Common myeloid progenitor, CD34-positive (primary cell): ENCODE measurements around the gene STRIT1.

Experiments used
- CTCF ChIA-PET: fragments of 350-600 bp; sonication (Branson Sonifier 250); formaldehyde crosslinking; loops from one replicate; lab custom pipeline; 2021; ENCODE audit warnings: antibody characterized with exemption; lab: Charles Lee
- POLR2A ChIA-PET: fragments of 350-600 bp; sonication (Branson Sonifier 250); formaldehyde crosslinking; loops from one replicate; lab custom pipeline; 2021; ENCODE audit warnings: antibody characterized with exemption; lab: Charles Lee
- DNase-seq, 3 donors: peaks; one replicate each; pipeline versions ENCODE4 v3.0.0 to v3.0.0-alpha.2; 2013
- H3K27ac ChIP-seq, 2 experiments: 1 replicate in 1 of 2; 2 replicates in 1 of 2; pipeline ENCODE4 v1.7.0; 2013; ENCODE audit warnings: inconsistent platforms in 2 of 2, low read length in 2 of 2, mild to moderate bottlenecking in 2 of 2, low read depth in 1 of 2, moderate library complexity in 1 of 2; ENCODE audit not compliant: severe bottlenecking in 2 of 2, insufficient read depth in 1 of 2, poor library complexity in 1 of 2
- H3K27me3 ChIP-seq, 5 experiments: replicated peaks in 2 of 5; 1 replicate in 3 of 5; 2 replicates in 2 of 5; pipeline versions ENCODE4 v1.6.1 to v1.7.0; 2013; ENCODE audit warnings: low read length in 4 of 5, mild to moderate bottlenecking in 2 of 5, moderate library complexity in 2 of 5, inconsistent platforms in 1 of 5; ENCODE audit not compliant: insufficient read depth in 5 of 5, control insufficient read depth in 4 of 5
- H3K36me3 ChIP-seq, 4 experiments: 1 replicate in 2 of 4; 2 replicates in 2 of 4; pipeline versions ENCODE4 v1.6.1 to v1.7.0; 2013; ENCODE audit warnings: low read length in 3 of 4, control low read depth in 1 of 4, mild to moderate bottlenecking in 1 of 4; ENCODE audit not compliant: control insufficient read depth in 4 of 4, insufficient read depth in 4 of 4
- H3K4me1 ChIP-seq, 4 experiments: 1 replicate in 3 of 4; 2 replicates in 1 of 4; pipeline versions ENCODE4 v1.6.1 to v1.7.1; 2013; ENCODE audit warnings: low read length in 3 of 4, mild to moderate bottlenecking in 3 of 4, control low read depth in 1 of 4, inconsistent platforms in 1 of 4, moderate library complexity in 1 of 4; ENCODE audit not compliant: control insufficient read depth in 4 of 4, insufficient read depth in 4 of 4; ENCODE audit errors: control extremely low read depth in 1 of 4
- H3K4me3 ChIP-seq, 7 experiments: 1 replicate in 4 of 7; 2 replicates in 3 of 7; pipeline versions ENCODE4 v1.5.1 to v1.7.0; 2013; ENCODE audit warnings: mild to moderate bottlenecking in 7 of 7, low read length in 6 of 7, moderate library complexity in 6 of 7, inconsistent platforms in 2 of 7, low read depth in 2 of 7, control low read depth in 1 of 7; ENCODE audit not compliant: insufficient read depth in 4 of 7, control insufficient read depth in 1 of 7; ENCODE audit errors: extremely low read depth in 1 of 7
- H3K9me3 ChIP-seq, 5 experiments: 1 replicate in 4 of 5; 2 replicates in 1 of 5; pipeline versions ENCODE4 v1.6.1 to v1.7.1; 2013; ENCODE audit warnings: low read length in 4 of 5, mild to moderate bottlenecking in 2 of 5, inconsistent platforms in 1 of 5, low read depth in 1 of 5, moderate library complexity in 1 of 5; ENCODE audit not compliant: control insufficient read depth in 4 of 5, insufficient read depth in 2 of 5; ENCODE audit errors: control extremely low read depth in 1 of 5
- WGBS: methylation state at CpG from one replicate; pipeline ENCODE4 v1.1.5; 2013; ENCODE audit not compliant: insufficient coverage; 5-methylcytosine and 5-hydroxymethylcytosine counted together

Gene STRIT1

GRCh38 chr3:155332716-155333115 lies 39.2 kb upstream of the STRIT1 start:
- H3K4me3 ChIP-seq: no peak overlapping the region
- no peaks in the 10 kb centered on the region for H3K36me3 ChIP-seq
- ChIA-PET POLR2A (no interaction called here), CTCF (interaction anchor here (2.2 kb wide), 1 partner anchor 10 kb away, joined by 8 read pairs; no protein-coding TSS in a partner anchor)
- no peak for DNase-seq
- H3K27ac ChIP-seq: no peak overlapping the region
- H3K27me3 ChIP-seq: no peaks in the 10 kb centered on the region
- H3K4me1 ChIP-seq: peaks cover 29 to 68% (median 47%) of the 10 kb centered on the region in 4 experiments
- no peaks in the 10 kb centered on the region for H3K9me3 ChIP-seq
- WGBS: 96% methylated on average over 3 of the region's 4 CpGs

DNA sequence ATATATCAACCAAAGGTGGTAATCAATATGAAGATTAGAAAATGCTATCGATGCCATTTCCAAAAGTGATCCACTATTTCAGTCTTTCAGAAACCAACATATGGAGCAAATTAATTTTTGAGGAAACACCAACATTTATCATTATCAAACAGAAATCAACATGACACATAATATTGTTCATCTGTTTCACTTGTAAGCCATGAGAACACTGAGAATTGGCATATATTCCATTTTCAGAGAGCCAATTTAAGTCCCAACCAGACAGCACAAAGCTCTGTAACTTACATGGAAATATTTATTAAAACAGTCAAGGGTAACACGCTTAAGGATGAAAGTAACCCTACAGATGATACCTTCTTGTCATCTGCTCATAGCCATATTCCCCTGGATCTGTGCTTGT lies 37.6 kb upstream of the STRIT1 start:
- no peak overlapping the region for H3K27ac ChIP-seq
- POLR2A ChIA-PET: no interaction called here
- CTCF ChIA-PET: interaction anchor here (0.8 to 1.2 kb wide), 3 partner anchors 9 to 16 kb away, joined by 3 to 6 read pairs (median 3); no protein-coding TSS in a partner anchor
- H3K9me3 ChIP-seq: no peaks in the 10 kb centered on the region
- H3K27me3 ChIP-seq: no peaks in the 10 kb centered on the region
- WGBS: 100% methylated on average over 1 of the region's 2 CpGs
- peaks cover 27 to 70% (median 45%) of the 10 kb centered on the region in 4 experiments for H3K4me1 ChIP-seq
- H3K36me3 ChIP-seq: no peaks in the 10 kb centered on the region
- DNase-seq: peak in 1 of 3 donors; percentile 22
- H3K4me3 ChIP-seq: no peak overlapping the region

DNA sequence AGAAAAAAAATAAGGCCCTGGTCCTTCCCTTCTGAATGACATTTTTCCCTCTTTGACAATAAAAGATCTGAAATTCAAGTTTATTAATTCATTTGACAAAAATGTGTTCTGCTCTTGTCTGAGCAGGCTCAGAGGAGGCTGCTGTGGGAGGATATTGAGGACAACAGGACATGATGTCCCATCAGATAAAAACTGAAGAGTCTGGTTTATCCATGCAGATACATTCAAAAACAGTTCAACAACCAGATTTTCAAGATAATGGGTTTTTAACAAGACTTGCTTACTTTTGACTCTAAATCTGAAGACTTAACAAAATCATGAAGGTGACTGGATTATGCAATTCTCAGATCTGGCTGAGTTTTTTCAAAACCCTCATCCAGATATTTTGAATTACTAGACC lies 36.9 kb upstream of the STRIT1 start:
- ChIA-PET CTCF (no interaction called here), POLR2A (no interaction called here)
- Histone ChIP-seq H3K4me1 (peaks cover 22 to 66% (median 41%) of the 10 kb centered on the region in 4 experiments), H3K9me3 (no peaks in the 10 kb centered on the region), H3K27me3 (no peaks in the 10 kb centered on the region), H3K36me3 (no peaks in the 10 kb centered on the region), H3K27ac (no peak overlapping the region), H3K4me3 (no peak overlapping the region)
- no peak for DNase-seq

GRCh38 chr3:155329513-155330048 lies 36.1 kb upstream of the STRIT1 start:
- ChIA-PET CTCF (no interaction called here), POLR2A (no interaction called here)
- 96% methylated on average over 6 of the region's 6 CpGs for WGBS
- no peaks in the 10 kb centered on the region for H3K36me3 ChIP-seq
- no peaks in the 10 kb centered on the region for H3K9me3 ChIP-seq
- peaks cover 17 to 58% (median 36%) of the 10 kb centered on the region in 4 experiments for H3K4me1 ChIP-seq
- H3K4me3 ChIP-seq: no peak overlapping the region
- H3K27me3 ChIP-seq: no peaks in the 10 kb centered on the region
- DNase-seq: no peak
- H3K27ac ChIP-seq: no peak overlapping the region

- peaks cover 7 to 42% (median 23%) of the 10 kb centered on the region in 4 experiments for H3K4me1 ChIP-seq
- DNase-seq: no peak
- 100% methylated on average over 1 of the region's 2 CpGs for WGBS
- H3K36me3 ChIP-seq: no peaks in the 10 kb centered on the region
- H3K9me3 ChIP-seq: no peaks in the 10 kb centered on the region
- no peak overlapping the region for H3K4me3 ChIP-seq
- no peaks in the 10 kb centered on the region for H3K27me3 ChIP-seq
- POLR2A ChIA-PET: no interaction called here
- H3K27ac ChIP-seq: no peak overlapping the region
- CTCF ChIA-PET: no interaction called here
Measured at GRCh38 chr3:155327871-155328270, 34.4 kb upstream of the STRIT1 start.

GRCh38 chr3:155327430-155327829 lies 33.9 kb upstream of the STRIT1 start:
- CTCF ChIA-PET: interaction anchor here (1.9 kb wide), 1 partner anchor 374 kb away, joined by 4 read pairs; no protein-coding TSS in a partner anchor
- WGBS: no CpG with 5 or more reads among the region's 1 CpG
- Histone ChIP-seq H3K9me3 (no peaks in the 10 kb centered on the region), H3K4me3 (no peak overlapping the region), H3K36me3 (no peaks in the 10 kb centered on the region), H3K4me1 (peaks cover 4 to 38% (median 20%) of the 10 kb centered on the region in 4 experiments), H3K27ac (no peak overlapping the region), H3K27me3 (no peaks in the 10 kb centered on the region)
- POLR2A ChIA-PET: no interaction called here
- DNase-seq: no peak

DNA sequence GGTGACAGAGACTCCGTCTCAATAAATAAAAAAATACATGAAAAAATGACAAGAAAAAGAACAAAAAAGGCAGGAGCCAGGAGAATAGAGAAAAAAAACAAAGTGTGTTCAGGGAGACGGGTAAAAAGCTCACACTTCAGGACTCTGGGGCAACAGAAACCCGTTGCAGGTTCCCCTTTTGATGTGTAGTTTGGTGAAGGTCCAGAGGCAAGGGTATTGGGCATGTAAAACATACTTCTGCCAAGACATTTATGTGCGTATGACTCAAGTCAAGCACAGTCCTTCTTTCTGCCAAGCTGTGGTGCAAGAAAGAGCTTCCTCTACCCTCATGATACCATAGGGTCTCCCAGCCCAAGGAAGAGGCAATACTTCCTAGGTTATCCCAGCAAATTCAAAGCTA lies 33.4 kb upstream of the STRIT1 start:
- Histone ChIP-seq H3K4me3 (no peak overlapping the region), H3K27ac (no peak overlapping the region), H3K27me3 (no peaks in the 10 kb centered on the region), H3K36me3 (no peaks in the 10 kb centered on the region), H3K4me1 (peaks cover 4 to 34% (median 19%) of the 10 kb centered on the region in 4 experiments), H3K9me3 (no peaks in the 10 kb centered on the region)
- POLR2A ChIA-PET: no interaction called here
- 65% methylated on average over 3 of the region's 4 CpGs for WGBS
- CTCF ChIA-PET: interaction anchor here (1.2 to 1.9 kb wide), 2 partner anchors 9 to 374 kb away, joined by 3 to 4 read pairs; no protein-coding TSS in a partner anchor
- DNase-seq: peak in 2 of 3 donors; percentile 69 to 78
